ENCODE measurements around the gene FXN.

DNA sequence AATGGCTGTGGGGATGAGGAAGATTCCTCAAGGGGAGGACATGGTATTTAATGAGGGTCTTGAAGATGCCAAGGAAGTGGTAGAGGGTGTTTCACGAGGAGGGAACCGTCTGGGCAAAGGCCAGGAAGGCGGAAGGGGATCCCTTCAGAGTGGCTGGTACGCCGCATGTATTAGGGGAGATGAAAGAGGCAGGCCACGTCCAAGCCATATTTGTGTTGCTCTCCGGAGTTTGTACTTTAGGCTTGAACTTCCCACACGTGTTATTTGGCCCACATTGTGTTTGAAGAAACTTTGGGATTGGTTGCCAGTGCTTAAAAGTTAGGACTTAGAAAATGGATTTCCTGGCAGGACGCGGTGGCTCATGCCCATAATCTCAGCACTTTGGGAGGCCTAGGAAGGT is 1.2 kb downstream of the FXN start:
- TF ChIP-seq EZH2phosphoT487 (IDR thresholded peaks at IDR 0.05; ENCODE audit: low read length) (no peak), CTCF (IDR thresholded peaks at IDR 0.05; ENCODE audit: low read length) (no peak)

All from MM.1S (cell line).